Activated T-helper 1 cell treated with Interleukin-2 at 50 U/mL for 16 hours (primary cell): Measurements from ENCODE around the gene MYO9B.
"Not testable (repeated sequence)": the region's sequence is repeated elsewhere in the genome, so short reads cannot be mapped to it uniquely, and the experiment has no call there.

Experiments
- DNase-seq: peaks from one replicate; pipeline ENCODE4 v3.0.0-alpha.2; 2020; ENCODE audit warnings: low read depth

MYO9B gene

DNA sequence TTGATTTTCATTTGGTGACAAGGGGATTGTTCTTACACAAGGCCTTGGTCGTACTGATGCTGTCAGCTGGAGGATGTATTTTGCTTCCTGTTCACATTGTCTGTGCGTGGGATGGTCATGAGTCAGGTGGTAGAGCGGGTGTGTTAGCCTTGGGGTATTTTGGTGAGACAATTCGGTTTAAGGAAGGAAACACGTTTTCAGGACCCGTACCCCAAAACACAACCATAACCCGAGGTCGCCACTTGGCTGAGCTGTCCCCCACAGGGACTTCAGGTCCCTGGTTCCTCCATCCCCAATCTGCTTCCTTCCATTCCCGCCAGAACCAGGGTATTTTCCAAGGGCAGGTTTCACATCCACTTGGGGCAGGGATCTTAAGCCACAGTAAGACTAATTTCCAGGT lies 15.0 kb downstream of the MYO9B start:
- no peak for DNase-seq

DNA sequence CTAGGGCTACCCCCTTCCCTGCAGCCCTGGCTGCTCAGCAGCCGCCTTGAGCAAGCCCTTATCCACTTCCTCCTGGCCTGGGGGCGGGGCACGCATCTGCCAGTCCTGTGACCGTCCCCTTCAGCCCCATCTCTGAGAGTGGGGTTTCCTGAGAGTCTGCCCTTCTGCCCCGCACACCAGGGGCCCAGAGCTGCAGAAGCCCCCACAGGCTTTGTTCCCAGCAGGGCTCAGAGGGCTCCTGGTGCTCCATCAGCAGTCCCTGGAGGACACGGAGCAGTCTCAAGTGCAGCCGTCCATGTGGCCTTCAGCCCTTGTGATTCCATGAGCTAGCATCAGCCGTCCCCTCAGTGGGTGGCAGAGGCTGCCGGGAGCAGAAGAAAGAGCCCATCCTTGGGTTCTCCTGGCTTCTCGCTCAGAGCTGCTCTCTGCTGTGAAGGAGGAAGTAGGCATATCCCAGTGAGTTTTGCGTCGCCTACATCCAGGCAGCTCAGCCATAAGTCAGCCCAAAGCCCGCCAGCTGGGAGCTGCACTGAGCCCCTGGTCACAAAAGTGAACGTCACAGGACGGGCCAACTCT lies 16.3 kb downstream of the MYO9B start:
- no peak for DNase-seq

DNA sequence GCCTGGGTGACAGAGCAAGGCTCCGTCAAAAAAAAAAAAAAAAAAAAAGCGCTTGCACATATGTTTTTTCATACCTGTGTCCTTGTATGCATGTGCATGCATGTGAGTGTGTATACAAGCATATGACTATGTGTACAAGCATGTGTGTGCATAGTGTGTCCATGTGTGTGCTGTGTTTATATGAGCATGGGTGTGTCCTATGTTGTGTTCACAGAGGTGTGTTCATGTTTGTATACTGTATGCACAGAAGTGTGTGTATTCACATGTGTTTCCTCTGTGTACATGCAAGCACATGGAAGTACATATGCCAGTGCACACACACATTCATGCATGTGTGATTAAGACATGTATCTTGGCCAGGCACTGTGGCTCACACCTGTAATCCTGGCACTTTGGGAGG lies 17.1 kb downstream of the MYO9B start:
- DNase-seq: no peak

DNA sequence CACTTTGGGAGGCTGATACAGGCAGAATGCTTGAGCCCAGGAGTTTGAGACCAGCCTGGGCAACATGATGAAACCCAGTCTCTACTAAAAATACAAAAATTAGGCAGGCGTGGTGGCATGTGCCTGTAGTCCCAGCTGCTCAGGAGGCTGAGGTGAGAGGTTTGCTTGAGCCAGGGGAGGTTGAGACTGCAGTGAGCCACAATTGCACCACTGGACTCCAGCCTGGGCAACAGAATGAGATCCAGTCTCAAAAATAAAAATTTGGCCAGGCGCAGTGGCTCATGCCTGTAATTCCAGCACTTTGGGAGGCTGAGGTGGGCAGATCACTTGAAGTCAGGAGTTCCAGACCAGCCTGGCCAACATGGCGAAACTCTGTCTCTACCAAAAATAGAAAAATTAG lies 19.1 kb downstream of the MYO9B start:
- not testable (repeated sequence) for DNase-seq

DNA sequence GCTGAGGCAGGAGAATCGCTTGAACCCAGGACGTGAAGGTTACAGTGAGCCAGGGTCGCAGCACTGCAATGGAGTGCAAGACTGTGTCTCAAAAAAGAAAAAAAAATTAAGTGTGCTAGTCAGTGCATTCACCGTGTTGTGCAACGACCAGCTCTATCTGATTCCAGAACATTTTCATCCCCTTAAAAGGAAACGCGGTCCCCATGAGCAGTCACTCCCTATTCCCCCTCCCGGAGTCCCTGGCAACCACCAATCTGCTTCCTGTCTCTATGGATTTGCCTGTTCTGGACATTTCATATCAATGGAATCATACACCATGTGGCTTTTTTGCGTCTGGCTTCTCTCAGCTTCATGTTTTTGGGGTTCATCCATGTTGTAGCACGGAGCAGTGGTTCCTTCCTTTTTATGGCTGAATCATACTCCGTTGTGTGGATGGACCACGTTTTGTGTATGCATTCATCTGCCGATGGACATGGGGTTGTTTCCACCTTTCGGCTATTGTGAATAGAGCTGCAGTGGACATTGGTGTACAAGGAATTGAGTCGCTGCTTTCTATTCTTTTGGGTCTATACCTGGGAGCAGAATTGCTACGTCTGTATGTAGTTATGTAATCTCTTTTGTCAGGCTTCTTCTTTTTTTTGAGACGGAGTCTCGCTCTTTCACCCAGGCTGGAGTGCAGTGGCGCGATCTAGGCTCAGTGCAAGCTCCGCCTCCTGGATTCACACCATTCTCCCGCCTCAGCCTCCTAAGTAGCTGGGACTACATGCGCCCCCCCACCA lies 19.8 kb downstream of the MYO9B start:
- no peak for DNase-seq

DNA sequence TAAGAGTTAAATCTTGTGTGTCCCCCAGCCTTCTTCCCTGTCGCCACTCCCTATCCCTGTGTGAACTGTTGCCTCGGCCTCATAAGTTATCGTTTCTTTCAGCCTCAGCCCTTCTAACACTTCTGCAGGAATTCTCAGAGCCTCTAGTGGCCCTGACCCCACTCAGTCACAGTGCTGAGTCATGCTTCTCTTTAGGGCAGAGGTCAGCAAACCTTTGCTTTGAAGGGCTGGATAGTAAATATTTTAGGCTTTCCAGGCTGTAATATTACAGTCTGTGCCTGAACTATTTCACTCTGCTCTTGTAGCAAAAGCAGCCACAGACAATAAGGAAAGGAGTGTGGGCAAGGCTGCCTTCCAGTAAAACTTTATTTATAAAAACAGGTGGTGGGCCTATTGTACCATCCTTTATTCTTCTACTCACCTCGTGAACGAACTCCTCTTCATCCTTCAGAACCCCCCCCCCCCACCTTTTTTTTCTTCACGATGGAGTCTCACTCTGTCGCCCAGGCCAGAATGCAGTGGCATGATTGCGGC lies 22.1 kb downstream of the MYO9B start:
- no peak for DNase-seq

DNA sequence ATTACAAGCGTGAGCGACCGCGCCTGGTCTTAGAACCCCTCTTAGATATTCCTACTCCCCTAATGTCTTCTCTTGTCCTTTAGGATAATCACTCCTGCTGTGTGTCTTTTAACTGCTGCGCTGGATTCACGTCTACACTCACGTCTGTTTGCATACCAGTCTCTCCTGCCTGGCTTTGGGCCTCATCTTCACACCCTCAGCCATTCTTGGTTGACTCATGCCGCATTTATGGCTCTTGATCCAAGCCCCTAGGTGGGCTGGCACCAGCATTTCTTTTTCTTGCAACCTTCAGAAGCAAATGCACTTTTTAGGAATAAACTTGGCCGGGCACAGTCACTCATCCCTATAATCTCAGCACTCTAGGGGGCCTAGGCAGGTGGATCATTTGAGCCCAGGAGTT lies 22.7 kb downstream of the MYO9B start:
- DNase-seq: no peak

DNA sequence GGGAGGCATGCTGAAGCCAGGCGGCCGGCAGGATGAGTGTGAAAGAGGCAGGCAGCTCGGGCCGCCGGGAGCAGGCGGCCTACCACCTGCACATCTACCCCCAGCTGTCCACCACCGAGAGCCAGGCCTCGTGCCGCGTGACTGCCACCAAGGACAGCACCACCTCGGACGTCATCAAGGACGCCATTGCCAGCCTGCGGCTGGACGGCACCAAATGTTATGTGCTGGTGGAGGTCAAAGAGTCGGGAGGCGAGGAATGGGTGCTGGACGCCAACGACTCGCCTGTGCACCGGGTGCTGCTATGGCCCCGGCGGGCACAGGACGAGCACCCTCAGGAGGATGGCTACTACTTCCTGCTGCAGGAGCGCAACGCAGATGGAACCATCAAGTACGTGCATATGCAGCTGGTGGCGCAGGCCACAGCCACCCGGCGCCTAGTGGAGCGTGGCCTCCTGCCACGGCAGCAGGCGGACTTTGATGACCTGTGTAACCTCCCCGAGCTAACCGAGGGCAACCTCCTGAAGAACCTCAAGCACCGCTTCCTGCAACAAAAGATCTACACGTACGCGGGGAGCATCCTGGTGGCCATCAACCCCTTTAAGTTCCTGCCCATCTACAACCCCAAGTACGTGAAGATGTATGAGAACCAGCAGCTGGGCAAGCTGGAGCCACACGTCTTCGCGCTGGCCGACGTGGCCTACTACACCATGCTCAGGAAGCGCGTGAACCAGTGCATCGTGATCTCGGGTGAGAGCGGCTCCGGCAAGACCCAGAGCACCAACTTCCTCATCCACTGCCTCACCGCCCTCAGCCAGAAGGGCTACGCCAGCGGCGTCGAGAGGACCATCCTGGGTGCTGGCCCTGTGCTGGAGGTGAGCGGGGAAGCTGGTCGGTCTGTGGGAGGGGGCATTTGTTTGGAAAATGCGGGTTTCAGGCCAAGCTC lies 26.4 kb downstream of the MYO9B start:
- DNase-seq: no peak

DNA sequence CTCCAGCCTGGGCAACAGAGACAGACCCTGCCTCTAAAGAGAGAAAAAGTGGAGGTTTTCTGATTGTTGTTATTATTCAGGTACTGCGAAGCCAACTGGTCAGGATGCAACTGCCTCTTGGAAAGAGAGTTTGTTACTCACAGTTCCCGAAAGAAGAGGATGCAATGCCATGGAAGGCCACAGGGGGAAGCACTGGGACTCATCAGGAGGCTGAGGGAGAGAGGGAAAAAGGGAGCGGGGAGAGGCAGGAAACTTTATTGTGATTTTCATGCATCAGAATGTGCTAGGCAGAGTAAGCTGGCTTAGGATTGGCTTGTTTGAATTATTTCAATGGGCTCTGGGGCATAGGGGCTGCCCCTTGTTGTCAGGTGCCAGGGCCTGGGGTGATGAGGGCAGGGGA lies 27.6 kb downstream of the MYO9B start:
- no peak for DNase-seq

DNA sequence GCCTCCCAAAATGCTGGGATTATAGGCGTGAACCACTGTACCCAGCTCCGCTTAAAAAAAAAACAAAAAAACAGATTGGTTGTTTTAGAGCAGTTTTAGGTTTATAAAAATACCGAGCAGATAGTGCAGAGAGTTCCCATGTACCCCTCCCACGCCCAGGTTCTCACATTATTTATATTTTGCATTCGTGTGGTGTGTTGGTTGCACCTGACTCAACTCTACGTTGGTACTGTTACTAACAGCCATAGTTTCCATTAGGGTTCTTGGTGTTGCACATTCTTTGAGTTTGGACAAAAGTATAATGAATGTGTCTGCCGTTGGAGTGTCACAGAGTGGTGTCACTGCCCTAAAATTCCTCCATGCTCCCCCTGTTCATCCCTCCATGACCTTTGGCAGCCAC lies 29.1 kb downstream of the MYO9B start:
- DNase-seq: no peak

DNA sequence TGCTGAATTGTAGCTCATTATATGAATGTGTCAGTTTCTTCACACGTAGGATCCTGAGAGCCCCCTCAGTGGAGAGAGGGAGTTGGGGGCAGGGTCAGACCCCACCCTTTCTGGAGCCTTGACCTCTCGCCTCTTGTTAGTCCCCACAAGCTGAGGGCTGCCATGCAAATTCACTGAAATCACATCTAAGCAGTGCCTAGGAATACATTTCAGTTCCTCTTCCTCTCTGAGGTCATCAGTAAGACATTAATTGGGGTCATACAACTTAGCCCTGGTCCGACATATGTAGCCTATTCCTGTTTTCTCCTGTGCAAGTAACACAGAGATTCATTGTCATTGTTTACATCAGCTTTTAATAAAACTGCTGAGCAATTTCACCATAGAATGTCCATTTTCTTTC lies 30.0 kb downstream of the MYO9B start:
- no peak for DNase-seq

DNA sequence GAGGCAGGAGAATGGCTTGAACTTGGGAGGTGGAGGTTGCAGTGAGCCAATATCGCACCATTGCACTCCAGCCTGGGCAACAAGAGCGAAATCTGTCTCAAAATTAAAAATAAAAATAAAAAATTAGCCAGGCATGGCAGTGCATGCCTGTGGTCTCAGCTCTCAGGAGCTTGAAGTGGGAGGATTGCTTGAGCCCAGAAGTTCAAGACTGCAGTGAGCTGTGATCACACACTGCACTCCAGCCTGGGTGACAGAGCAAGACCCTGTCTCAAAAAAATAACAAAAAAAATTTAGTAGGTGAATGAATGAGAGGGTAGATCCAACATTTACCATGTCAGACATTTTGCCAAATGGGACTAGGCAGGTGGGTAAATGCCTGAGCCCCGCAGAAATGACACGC lies 31.4 kb downstream of the MYO9B start:
- not testable (repeated sequence) for DNase-seq

DNA sequence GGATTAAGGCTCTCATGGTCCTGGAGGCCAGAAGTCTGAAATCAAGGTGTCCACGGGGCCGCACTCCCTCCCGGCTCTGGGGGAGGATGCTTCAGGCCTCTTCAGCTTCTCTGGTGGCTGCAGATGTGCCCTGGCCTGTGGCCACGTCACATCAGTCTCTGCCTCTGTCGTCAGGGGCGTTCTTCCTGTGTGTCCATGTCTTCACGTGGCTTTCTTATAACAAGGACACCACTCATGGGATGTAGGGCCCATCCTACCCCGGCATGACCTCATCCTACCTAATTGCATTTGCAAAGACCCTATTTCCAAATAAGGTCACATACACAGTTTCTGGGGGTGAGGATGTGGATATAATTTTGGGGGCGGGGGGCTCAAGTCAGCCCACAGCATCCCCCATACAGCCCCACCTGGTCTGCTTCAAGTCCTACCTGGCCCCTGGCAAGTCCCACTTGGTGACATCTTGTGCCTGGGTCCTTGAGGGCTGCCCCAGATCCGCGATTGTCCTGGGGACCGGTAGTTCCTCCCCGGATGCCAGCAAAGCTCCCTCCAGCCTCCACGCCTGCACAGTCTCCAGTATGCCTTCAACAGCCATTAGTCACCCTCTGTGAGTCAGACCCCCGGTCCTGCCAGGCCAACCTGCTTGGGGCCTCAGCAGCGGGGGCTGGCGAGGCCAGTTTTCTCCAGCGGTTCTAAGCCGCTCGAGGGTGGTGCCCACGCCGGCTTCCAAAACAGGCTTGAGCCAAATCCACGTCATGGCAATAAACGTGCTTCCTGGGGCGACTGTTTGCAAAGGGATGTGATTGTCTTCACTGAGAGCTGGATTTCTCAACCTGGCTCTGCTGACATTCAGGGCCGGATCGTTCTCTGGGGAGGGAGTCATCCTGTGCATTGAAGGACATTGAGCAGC lies 32.2 kb downstream of the MYO9B start:
- no peak for DNase-seq

DNA sequence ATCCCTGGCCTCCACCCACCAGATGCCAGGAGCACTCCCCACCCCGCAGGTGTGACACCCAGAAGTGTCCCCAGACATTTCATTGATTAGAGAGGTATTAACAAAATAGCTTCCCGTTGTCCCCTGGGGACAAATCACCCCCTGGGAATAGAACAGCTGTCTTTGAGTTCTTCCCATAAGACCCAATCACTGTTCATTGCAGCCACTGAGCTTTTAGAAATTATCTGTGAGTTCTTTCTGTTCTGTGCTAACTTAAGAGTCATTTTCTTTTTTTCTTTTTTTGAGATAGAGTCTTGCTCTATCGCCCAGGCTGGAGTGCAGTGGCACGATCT lies 32.8 kb downstream of the MYO9B start:
- no peak for DNase-seq

DNA sequence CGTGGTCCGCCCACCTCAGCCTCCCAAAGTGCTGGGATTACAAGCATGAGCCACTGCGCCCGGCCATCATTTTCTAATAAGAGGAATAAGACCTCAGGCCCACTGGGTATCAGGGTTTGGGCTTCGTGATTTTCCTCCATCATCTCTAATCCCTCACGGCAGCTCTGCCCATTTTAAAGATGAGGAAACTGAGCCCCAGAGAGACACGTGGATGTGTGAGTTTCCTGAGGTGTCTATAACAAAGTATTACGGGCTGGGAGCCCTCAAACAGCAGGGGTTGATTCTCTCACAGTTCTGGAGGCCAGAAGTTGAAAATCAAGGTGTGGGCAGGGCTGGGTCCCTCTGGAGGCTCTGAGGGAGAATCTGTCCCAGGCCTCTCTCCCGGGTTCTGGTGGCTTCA lies 33.7 kb downstream of the MYO9B start:
- DNase-seq: no peak

DNA sequence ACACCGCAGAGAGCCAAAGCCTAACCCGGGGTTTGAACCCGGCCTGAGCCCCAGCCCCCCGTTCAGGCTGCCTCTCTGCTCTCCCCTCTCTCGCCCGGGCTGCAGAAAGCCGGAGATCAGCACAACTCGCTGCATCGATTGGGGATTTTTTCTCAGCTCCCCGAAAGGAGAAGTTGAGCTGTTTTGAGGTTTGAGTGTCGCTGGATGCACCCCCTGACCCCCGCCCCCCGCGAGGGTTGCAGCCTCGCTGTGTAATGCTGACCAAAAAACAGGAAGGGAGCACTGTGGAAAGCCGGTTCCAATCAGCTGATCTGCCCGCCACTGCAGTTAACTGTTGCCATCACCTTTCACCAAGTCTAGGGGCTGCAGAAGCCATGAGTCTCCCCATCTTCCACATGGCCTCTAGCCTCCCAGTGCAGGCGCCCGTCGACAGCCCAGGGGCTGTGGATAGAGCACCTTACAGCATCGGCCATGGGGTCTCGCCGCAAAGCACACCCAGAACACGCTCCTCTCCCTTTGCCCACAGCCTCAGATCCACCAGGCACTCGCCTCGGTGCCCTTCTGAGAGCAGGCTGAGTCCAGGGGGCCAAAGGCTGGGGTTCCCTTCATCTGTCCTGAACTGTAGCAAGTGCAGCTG lies 34.5 kb downstream of the MYO9B start:
- DNase-seq: no peak

DNA sequence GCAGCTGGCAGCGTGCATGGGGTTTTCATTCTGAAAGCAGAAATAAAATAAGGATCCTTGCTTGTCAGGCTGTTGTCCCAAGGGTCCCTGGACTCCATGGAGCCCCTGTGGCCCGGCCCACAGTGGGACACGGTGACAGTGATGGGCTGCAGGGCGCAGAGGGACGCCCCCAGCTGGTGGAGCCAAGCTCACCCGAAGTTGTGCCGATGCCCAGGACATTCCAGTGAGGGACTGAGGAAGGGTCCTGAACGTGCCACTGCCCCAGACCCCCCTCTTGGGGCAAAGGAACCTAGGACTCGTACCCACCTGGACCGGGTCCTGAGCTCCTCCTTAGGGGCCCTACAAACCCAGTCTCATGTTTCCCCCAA lies 35.0 kb downstream of the MYO9B start:
- no peak for DNase-seq

DNA sequence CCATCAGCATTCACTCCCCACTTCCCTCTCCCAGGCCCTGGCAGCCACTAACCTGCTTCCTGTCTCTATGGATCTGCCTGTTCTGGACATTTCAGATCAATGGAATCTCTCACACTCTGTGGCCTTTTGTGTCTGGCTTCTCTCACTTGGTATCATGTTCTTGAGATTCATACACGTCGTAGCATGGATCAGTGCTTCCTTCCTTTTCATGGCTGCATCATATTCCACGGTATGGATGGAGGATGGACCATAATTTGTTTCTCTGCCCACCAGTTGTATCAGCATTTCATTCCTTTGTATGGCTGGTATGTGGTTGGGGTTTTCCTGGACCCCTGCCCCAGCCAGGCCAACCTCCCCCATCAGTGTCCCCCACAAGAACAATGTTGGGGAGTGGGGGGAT lies 36.2 kb downstream of the MYO9B start:
- DNase-seq: no peak

DNA sequence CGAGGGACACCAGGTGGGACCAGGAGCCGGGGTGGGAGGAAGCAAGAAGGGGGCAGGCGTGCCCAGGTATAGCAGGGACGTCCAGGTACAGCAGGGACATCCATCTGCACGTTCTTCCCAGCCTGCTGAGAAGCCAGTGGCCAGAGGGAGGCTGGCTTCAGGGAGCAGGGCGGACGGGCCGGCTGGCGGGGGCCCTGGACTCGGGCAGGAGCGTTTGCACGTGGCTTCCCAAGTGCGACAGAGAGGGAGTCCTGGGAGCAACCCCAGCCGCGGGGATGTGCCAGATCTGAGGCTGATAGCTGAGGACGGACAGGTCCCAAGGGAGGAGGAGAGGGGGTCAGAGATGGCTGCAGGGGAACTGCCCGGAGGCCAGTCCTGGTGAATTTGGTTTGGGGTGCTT lies 36.7 kb downstream of the MYO9B start:
- no peak for DNase-seq

DNA sequence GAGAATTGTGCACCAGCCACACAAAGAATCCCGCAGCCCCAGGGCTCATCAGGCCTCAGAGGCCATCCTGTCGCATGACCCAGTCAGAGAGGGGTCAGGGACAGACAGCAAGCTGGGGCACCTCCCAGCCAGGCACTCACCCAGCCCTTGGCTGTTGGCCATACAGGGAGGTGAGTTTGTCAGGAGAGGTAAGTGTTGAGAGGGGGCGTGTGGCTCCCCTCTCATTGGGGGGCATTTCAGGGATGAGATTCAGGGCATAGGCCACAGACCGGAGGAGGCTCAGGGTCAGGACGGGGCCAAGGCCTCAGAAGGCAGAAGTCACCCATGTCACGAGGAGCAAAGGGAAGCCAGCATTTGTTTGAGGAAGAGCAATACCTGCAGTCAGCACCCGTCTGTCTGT lies 37.1 kb downstream of the MYO9B start:
- no peak for DNase-seq

DNA sequence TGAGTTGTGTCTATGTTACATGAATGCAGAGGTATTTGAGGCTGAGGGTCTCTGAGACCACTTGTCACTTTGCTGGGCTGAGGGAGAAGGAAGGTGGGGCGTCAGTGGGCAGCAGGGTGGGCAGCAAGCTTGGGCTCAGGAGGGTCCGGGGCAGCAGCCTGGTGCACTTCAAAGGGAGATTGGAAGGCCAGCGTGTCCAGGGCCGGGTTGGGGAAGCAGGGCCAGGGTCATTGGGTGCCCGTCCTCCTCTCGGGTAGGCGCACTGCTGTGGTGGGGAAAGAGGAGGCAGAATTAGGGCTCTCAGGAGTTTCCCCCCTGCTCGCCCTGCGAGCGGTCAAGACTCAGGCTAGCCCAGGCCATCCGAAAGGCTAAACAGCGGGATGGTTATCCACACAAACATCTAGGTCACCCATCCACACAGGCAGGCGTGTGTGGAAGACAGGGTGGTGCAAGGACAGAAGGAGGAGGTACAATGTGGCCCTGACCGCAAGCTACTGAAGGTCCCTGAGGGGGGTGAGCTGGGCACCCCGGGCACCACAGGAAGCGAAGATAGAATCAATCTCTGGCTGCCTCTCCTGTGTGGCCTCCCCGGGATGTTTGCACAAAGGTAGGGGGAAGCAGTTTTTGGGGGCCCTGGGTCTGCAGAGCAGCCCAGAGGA lies 37.7 kb downstream of the MYO9B start:
- no peak for DNase-seq
